HCT116 (cell line): ENCODE measurements around the gene SLC44A3.

ENCODE experiments used
- CEBPB ChIP-seq: IDR thresholded peaks from 2 replicates; pipeline ENCODE4 v1.6.1; 2012; ENCODE audit warnings: low read depth
- CTCF ChIP-seq, 3 experiments: fragments of 200-600 bp in 1 of 3; sonication (generic) in 1 of 3; IDR thresholded peaks in 2 of 3; conservative IDR thresholded peaks in 1 of 3; 2 replicates each; pipeline ENCODE4 v1.5.1; 2012 to 2017; ENCODE audit warnings: low read depth in 2 of 3, low read length in 2 of 3, antibody characterized with exemption in 1 of 3, borderline replicate concordance in 1 of 3, control low read depth in 1 of 3, mild to moderate bottlenecking in 1 of 3, mixed read lengths in 1 of 3, mixed run types in 1 of 3, moderate library complexity in 1 of 3; ENCODE audit not compliant: insufficient read depth in 1 of 3
- EZH2 ChIP-seq: fragments of 200-600 bp; sonication (generic); IDR thresholded peaks from 2 replicates; pipeline ENCODE4 v1.6.1; 2017; ENCODE audit warnings: antibody characterized with exemption, mixed run types
- EZH2phosphoT487 ChIP-seq: fragments of 200-600 bp; IDR thresholded peaks from 2 replicates; pipeline ENCODE4 v1.6.1; 2018; ENCODE audit warnings: antibody characterized with exemption, borderline replicate concordance
- POLR2A ChIP-seq: IDR thresholded peaks from 2 replicates; pipeline ENCODE4 v1.7.0; 2011; ENCODE audit warnings: borderline replicate concordance; ENCODE audit not compliant: insufficient read depth, insufficient read length; ENCODE audit errors: extremely low read depth

GRCh38 chr1:94927405-94928175 lies 107.4 kb downstream of the SLC44A3 start:
- TF ChIP-seq CTCF (IDR thresholded peaks at IDR 0.05 in 2 of 3, conservative IDR thresholded peaks at IDR 0.05 in 1 of 3; ENCODE audit: borderline replicate concordance in 1 of 3, insufficient read depth in 1 of 3, low read depth in 2 of 3, low read length in 2 of 3), result no peak
- TF ChIP-seq EZH2, result no peak
- no peak for TF ChIP-seq CEBPB
- TF ChIP-seq EZH2phosphoT487, result no peak
- TF ChIP-seq POLR2A, result no peak
